Stimulated activated memory B cell treated with anti-CD40 and anti-IgM and Interleukin-4, amounts not matched to agents 10 μg/mL and 1 μg/mL and 100 μg/mL, for 72 hours (primary cell): ENCODE results near the gene PSMD1.

Source experiments
- ATAC-seq: fragments of 150-1000 bp; cut with Tn5 transposase; 2 replicates; pipeline ENCODE4 v1.10.0; 2021
- H3K27ac Mint-ChIP-seq: one replicate; pipeline ENCODE4 v1.8.0; 2022; ENCODE audit warnings: mild to moderate bottlenecking, mixed read lengths
- H3K27me3 Mint-ChIP-seq: one replicate; pipeline ENCODE4 v1.8.0; 2022; ENCODE audit warnings: mixed read lengths
- H3K36me3 Mint-ChIP-seq: one replicate; pipeline ENCODE4 v1.8.0; 2022; ENCODE audit warnings: mixed read lengths
- H3K4me1 Mint-ChIP-seq: one replicate; pipeline ENCODE4 v1.8.0; 2022; ENCODE audit warnings: mixed read lengths
- H3K4me3 Mint-ChIP-seq: one replicate; pipeline ENCODE4 v1.8.0; 2022; ENCODE audit warnings: mild to moderate bottlenecking, moderate library complexity, mixed read lengths
- H3K9me3 Mint-ChIP-seq: one replicate; pipeline ENCODE4 v1.8.0; 2022; ENCODE audit warnings: mixed read lengths

Gene PSMD1

DNA sequence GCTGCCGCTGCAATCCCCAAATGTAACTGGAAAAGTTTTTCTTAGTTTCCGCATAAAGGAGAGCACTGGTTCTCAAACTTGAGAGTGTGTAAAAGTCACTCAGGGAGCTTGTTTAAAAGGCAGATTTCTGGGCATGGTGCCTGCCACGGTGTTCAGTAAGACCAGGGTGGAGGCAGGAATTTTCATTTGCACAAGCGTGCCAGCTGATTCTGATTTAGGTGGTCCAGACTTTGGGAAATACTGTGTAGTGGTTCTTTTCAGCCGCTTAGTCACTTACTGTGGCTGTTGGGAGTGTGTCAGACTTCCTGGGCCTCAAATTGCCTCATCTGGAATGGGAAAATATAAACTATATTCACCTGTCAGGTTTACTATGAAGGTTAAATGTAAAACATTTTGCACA, 142.6 kb downstream of the PSMD1 start:
- Mint-ChIP-seq H3K27me3 (no peaks in the 10 kb centered on the region), H3K4me1 (peaks cover 17% of the 10 kb centered on the region), H3K27ac (peak overlapping the region; percentile 84), H3K36me3 (peaks cover 9% of the 10 kb centered on the region), H3K4me3 (peak overlapping the region; percentile 90), H3K9me3 (no peaks in the 10 kb centered on the region)
- ATAC-seq: no peak

DNA sequence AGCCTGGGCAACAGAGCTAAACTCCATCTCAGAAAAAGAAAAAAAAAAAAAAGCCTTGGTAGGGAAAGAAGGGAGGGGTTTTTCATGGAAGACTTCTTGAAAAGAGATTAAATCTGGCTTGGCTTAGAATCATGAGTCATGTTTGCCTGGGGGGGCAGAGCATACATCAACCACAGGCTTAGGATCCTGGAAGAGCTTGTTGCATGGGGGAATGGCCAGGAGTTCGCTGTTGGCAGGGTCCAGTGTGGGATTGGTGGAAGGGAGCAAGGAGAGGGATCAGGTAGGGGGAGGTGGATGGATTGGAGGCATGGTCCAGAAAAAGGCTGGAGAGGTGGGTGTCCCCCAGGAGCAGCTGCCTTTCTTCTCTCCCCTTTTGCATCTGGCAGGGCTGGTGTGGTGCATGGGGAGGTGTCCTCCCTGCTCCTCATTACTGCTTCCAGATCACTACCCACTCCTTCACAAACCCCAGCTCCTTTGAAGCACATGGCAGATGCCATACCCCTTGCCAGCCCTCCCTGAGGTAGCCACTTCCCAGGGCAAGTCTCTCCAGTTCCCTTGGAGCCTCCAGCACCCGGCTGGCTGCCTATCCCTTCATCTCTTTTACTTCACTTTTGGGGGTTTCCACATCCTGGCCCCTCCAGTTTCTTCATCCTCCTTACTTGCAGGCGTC, 144.3 kb downstream of the PSMD1 start:
- Mint-ChIP-seq H3K27me3 (no peaks in the 10 kb centered on the region), H3K4me1 (peaks cover 17% of the 10 kb centered on the region), H3K4me3 (peak overlapping the region; percentile 14), H3K27ac (no peak overlapping the region), H3K36me3 (peaks cover 16% of the 10 kb centered on the region), H3K9me3 (no peaks in the 10 kb centered on the region)
- ATAC-seq: no peak

DNA sequence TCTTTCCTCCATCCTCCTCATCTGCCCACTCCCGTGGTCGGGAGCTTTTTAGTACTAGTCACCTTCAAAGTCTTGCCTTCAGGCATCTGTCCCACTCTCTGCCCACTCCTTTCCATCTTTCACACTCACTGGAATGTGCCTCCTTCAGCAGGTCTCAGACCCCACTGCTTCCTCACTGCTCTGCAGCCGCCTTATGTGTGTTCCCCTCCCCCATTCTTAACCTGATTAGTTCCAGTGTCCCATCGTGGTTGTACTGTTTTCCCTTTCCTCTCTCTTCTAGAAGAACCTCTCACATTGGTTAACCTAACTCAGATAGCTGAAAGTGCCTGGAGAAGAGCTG, 144.8 kb downstream of the PSMD1 start:
- H3K4me3 Mint-ChIP-seq: peak overlapping the region; percentile 14
- ATAC-seq: no peak
- no peaks in the 10 kb centered on the region for H3K27me3 Mint-ChIP-seq
- H3K4me1 Mint-ChIP-seq: peaks cover 17% of the 10 kb centered on the region
- H3K9me3 Mint-ChIP-seq: no peaks in the 10 kb centered on the region
- no peak overlapping the region for H3K27ac Mint-ChIP-seq
- H3K36me3 Mint-ChIP-seq: peaks cover 16% of the 10 kb centered on the region

GRCh38 chr2:231203087-231203486, 146.4 kb downstream of the PSMD1 start:
- Mint-ChIP-seq H3K9me3 (no peaks in the 10 kb centered on the region), H3K27ac (no peak overlapping the region), H3K27me3 (no peaks in the 10 kb centered on the region), H3K4me1 (peaks cover 10% of the 10 kb centered on the region), H3K4me3 (no peak overlapping the region), H3K36me3 (peaks cover 16% of the 10 kb centered on the region)
- ATAC-seq: no peak

GRCh38 chr2:231204146-231204545, 147.5 kb downstream of the PSMD1 start:
- Mint-ChIP-seq H3K4me3 (no peak overlapping the region), H3K4me1 (peaks cover 6% of the 10 kb centered on the region), H3K27me3 (no peaks in the 10 kb centered on the region), H3K9me3 (no peaks in the 10 kb centered on the region), H3K36me3 (peaks cover 25% of the 10 kb centered on the region), H3K27ac (no peak overlapping the region)
- ATAC-seq: no peak

DNA sequence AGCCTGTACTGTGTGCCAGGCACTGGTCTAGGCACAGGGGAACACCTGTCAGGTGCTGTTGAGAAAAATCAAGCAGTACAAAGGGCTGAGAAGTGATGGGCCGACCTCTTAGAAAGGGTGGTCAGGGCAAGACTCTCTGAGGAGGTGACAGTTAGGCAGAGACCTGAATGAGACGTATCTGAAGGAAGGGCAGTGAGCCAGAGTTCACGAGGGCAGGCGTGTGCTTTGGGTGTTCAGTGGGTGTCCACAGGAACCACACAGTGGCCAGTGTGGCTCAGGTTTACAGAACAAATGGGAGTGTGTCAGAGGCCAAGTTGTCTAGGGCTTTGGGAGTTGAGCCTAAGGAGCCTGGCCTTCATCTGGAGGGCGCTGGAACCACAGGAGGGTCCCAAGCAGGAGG, 147.9 kb downstream of the PSMD1 start:
- Mint-ChIP-seq H3K9me3 (no peaks in the 10 kb centered on the region), H3K27me3 (no peaks in the 10 kb centered on the region), H3K36me3 (peaks cover 25% of the 10 kb centered on the region), H3K4me1 (peaks cover 5% of the 10 kb centered on the region), H3K27ac (no peak overlapping the region), H3K4me3 (peak overlapping the region; percentile 7)
- no peak for ATAC-seq

GRCh38 chr2:231207734-231208133, 151.1 kb downstream of the PSMD1 start:
- Mint-ChIP-seq H3K36me3 (peaks cover 25% of the 10 kb centered on the region), H3K27ac (no peak overlapping the region), H3K9me3 (no peaks in the 10 kb centered on the region), H3K27me3 (no peaks in the 10 kb centered on the region), H3K4me3 (no peak overlapping the region), H3K4me1 (no peaks in the 10 kb centered on the region)
- no peak for ATAC-seq

DNA sequence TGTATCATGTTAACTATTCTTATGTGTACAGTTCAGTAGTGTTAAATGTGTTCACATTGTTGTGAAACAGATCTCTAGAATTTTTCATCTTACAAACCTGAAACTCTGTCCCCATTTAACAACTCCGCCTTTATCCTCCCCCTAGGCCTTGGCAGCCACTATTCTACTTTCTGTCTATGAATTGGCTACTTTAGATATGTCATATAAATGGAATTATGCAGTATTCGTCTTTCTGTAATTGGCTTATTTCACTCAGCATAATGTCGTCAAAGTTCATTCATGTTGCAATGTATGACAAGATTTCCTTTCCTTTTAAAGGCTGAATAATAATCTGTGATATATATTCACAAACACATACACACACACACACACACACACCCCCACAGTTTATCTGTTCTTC, 154.1 kb downstream of the PSMD1 start:
- ATAC-seq: no peak
- Mint-ChIP-seq H3K9me3 (no peaks in the 10 kb centered on the region), H3K4me3 (no peak overlapping the region), H3K27ac (no peak overlapping the region), H3K36me3 (peaks cover 25% of the 10 kb centered on the region), H3K4me1 (no peaks in the 10 kb centered on the region), H3K27me3 (no peaks in the 10 kb centered on the region)

DNA sequence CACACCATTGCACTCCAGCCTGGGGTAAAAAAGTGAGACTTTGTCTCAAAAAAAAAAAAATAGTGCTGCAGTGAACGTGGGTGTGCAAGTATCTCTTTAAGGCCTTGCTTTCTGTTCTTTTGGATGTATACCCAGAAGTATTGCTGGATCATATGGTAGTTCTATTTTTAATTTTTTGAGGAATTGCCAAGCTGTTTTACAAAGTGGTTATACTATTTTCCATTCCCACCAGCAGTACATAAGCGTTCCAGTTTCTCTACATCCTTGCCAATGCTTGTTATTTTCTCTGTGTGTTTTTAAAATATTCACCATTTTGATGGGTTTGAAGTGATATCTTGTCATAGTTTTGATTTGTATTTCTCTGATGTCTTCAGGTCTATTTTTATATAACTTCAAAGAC, 154.8 kb downstream of the PSMD1 start:
- no peaks in the 10 kb centered on the region for H3K27me3 Mint-ChIP-seq
- no peak for ATAC-seq
- H3K27ac Mint-ChIP-seq: no peak overlapping the region
- H3K4me1 Mint-ChIP-seq: no peaks in the 10 kb centered on the region
- no peaks in the 10 kb centered on the region for H3K9me3 Mint-ChIP-seq
- peaks cover 25% of the 10 kb centered on the region for H3K36me3 Mint-ChIP-seq
- no peak overlapping the region for H3K4me3 Mint-ChIP-seq

DNA sequence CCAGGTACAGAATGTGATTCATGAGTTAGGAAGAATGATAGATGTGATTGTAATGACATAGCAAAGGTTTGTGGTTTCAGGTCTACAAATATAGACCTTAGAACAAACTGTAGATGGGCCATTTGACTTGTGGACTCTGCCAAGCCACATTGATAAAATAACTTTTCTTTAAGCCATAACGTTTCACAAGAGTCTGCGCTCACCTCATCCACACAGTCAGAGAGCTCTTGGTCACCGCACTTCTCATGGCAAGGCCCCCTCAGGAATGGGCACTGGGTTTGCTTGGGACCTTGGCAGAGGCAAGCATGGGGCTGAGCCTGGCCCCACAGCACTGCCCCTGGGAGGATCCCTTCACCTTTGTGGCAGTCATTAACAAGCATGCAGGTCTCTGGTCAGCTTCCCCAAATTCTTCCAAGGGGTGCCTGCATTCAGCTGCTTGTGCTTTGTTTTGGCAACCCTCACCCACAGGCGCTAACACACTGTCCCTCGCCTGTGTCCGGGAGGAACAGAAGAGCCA, 155.7 kb downstream of the PSMD1 start:
- Mint-ChIP-seq H3K27me3 (no peaks in the 10 kb centered on the region), H3K27ac (no peak overlapping the region)

DNA sequence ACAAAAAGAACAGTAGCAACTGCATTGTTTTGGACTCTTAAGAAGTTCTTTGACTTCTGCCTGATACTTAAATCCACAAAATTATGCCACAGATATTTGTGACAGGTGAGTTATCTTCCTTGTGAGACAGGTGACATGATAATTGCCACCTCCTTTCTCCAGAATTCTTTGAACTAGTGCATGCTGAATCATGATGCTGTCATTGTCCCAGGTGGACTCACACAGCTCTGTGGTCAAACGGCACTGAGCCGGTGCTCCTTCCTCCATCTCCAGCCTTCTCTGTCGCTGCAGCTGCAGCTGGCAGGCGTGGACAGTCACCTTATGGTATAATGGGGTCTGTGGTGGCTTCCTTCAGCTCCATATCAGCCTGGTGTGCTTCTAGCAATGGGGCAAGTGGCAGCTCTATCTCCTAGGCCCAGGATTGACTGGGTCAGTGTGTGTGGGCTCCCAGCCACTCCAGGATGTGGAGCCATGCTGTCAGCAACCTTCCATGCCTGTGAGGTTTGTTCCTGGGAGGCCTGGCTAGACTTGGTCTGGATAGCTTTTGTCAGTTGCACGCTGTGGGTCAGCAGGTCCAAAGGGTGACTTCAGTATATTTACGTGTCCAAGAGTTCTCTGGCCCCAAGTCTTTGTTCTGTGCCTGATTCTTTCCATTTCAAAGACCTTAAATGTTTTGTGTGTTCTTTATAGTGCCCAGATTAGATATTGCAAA, 157.4 kb downstream of the PSMD1 start:
- Mint-ChIP-seq H3K27me3 (no peaks in the 10 kb centered on the region), H3K27ac (no peak overlapping the region), H3K9me3 (no peaks in the 10 kb centered on the region), H3K4me1 (no peaks in the 10 kb centered on the region), H3K4me3 (no peak overlapping the region), H3K36me3 (peaks cover 25% of the 10 kb centered on the region)
- no peak for ATAC-seq

More for the DNA sequence above, 155.7 kb downstream of the PSMD1 start:
- no peak overlapping the region for H3K4me3 Mint-ChIP-seq
- H3K36me3 Mint-ChIP-seq: peaks cover 25% of the 10 kb centered on the region
- no peaks in the 10 kb centered on the region for H3K9me3 Mint-ChIP-seq
- no peaks in the 10 kb centered on the region for H3K4me1 Mint-ChIP-seq
- ATAC-seq: no peak

GRCh38 chr2:231218366-231218765, 161.7 kb downstream of the PSMD1 start:
- Mint-ChIP-seq H3K27ac (no peak overlapping the region), H3K9me3 (no peaks in the 10 kb centered on the region), H3K4me3 (no peak overlapping the region), H3K27me3 (no peaks in the 10 kb centered on the region), H3K36me3 (peaks cover 41% of the 10 kb centered on the region), H3K4me1 (no peaks in the 10 kb centered on the region)
- ATAC-seq: no peak

- peaks cover 42% of the 10 kb centered on the region for H3K36me3 Mint-ChIP-seq
- no peak for ATAC-seq
- no peak overlapping the region for H3K27ac Mint-ChIP-seq
- no peaks in the 10 kb centered on the region for H3K27me3 Mint-ChIP-seq
- H3K4me1 Mint-ChIP-seq: no peaks in the 10 kb centered on the region
- no peaks in the 10 kb centered on the region for H3K9me3 Mint-ChIP-seq
- no peak overlapping the region for H3K4me3 Mint-ChIP-seq
Measured at GRCh38 chr2:231219289-231219688, 162.6 kb downstream of the PSMD1 start.

DNA sequence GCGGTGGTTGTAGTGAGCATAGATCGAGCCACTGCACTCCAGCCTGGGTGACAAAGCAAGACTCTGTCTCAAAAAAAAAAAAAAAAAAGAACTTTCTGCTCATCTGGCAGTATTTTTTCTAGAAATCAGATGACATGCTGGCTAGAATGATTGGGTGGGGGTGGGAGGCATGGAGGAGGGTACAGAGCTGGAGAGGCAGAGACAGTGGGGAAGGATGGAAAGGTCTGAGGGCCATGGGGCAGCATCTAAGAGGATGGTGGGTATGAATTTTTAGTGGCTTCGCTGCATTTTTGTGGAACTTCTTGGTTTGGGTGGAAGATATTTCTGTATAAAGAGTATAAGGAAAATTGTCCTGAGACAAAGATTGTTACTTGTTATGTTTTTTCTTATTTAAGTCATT, 165.1 kb downstream of the PSMD1 start:
- no peaks in the 10 kb centered on the region for H3K27me3 Mint-ChIP-seq
- no peaks in the 10 kb centered on the region for H3K9me3 Mint-ChIP-seq
- H3K4me3 Mint-ChIP-seq: no peak overlapping the region
- H3K27ac Mint-ChIP-seq: peak overlapping the region; percentile 64
- ATAC-seq: no peak
- H3K4me1 Mint-ChIP-seq: no peaks in the 10 kb centered on the region
- H3K36me3 Mint-ChIP-seq: peaks cover 31% of the 10 kb centered on the region
